ENCODE results near the gene UBE2D4.
"Not testable (repeated sequence)": the region's sequence is repeated elsewhere in the genome, so short reads cannot be mapped to it uniquely, and the experiment has no call there.

The UBE2D4 gene

GRCh38 chr7:43898571-43898970 lies 27.7 kb upstream of the UBE2D4 start:
- H3K27me3 Mint-ChIP-seq, CTCF ChIA-PET, H3K4me3 Mint-ChIP-seq, H3K27ac Mint-ChIP-seq, DNase-seq, H3K9me3 Mint-ChIP-seq, H3K4me1 Mint-ChIP-seq: not testable (repeated sequence)
- H3K36me3 Mint-ChIP-seq: peaks cover 19% of the 10 kb centered on the region

- CTCF ChIA-PET: no interaction called here
- no peaks in the 10 kb centered on the region for H3K9me3 Mint-ChIP-seq
- DNase-seq: no peak
- H3K36me3 Mint-ChIP-seq: no peaks in the 10 kb centered on the region
- peaks cover 27% of the 10 kb centered on the region for H3K4me1 Mint-ChIP-seq
- H3K27me3 Mint-ChIP-seq: no peaks in the 10 kb centered on the region
- no peak overlapping the region for H3K4me3 Mint-ChIP-seq
- H3K27ac Mint-ChIP-seq: peak overlapping the region; percentile 24
These were observed 23.6 kb upstream of the UBE2D4 start for GRCh38 chr7:43902542-43903054.

- DNase-seq: no peak
- no peaks in the 10 kb centered on the region for H3K27me3 Mint-ChIP-seq
- no peaks in the 10 kb centered on the region for H3K9me3 Mint-ChIP-seq
- H3K36me3 Mint-ChIP-seq: no peaks in the 10 kb centered on the region
- peaks cover 27% of the 10 kb centered on the region for H3K4me1 Mint-ChIP-seq
- CTCF ChIA-PET: interaction anchor here (1.2 kb wide), 1 partner anchor 17 kb away, joined by 3 read pairs; no protein-coding TSS in a partner anchor
- peak overlapping the region; percentile 95 for H3K4me3 Mint-ChIP-seq
- H3K27ac Mint-ChIP-seq: no peak overlapping the region
These were observed 21.6 kb upstream of the UBE2D4 start for GRCh38 chr7:43904533-43905208.

- Mint-ChIP-seq H3K27ac (peak overlapping the region; percentile 93), H3K27me3 (no peaks in the 10 kb centered on the region), H3K9me3 (no peaks in the 10 kb centered on the region), H3K4me3 (peak overlapping the region; percentile 95), H3K4me1 (peaks cover 27% of the 10 kb centered on the region), H3K36me3 (peaks cover 2% of the 10 kb centered on the region)
- DNase-seq: no peak
- CTCF ChIA-PET: no interaction called here
These were observed 20.9 kb upstream of the UBE2D4 start for GRCh38 chr7:43905209-43905946.

- Mint-ChIP-seq H3K4me3 (peak overlapping the region; percentile 95), H3K36me3 (peaks cover 2% of the 10 kb centered on the region), H3K9me3 (no peaks in the 10 kb centered on the region), H3K27ac (peak overlapping the region; percentile 93), H3K27me3 (no peaks in the 10 kb centered on the region), H3K4me1 (peaks cover 27% of the 10 kb centered on the region)
- DNase-seq: peak; percentile 43
- CTCF ChIA-PET: no interaction called here
These were observed 20.3 kb upstream of the UBE2D4 start for GRCh38 chr7:43905956-43906330.

GRCh38 chr7:43906331-43907010 lies 19.8 kb upstream of the UBE2D4 start, which contains the start of gene URGCP:
TSS of gene URGCP (minus strand) at chr7:43906596. CDS start at chr7:43906575, 21 bp downstream.
- Mint-ChIP-seq H3K9me3 (no peaks in the 10 kb centered on the region), H3K4me3 (peak within 1 kb of the TSS; percentile 95), H3K27ac (peak within 1 kb of the TSS; percentile 93), H3K36me3 (peaks cover 2% of the 10 kb centered on the region), H3K27me3 (no peaks in the 10 kb centered on the region), H3K4me1 (peaks cover 27% of the 10 kb centered on the region)
- peak; percentile 71 for DNase-seq
- CTCF ChIA-PET: no interaction called here

- Mint-ChIP-seq H3K36me3 (peaks cover 5% of the 10 kb centered on the region), H3K9me3 (no peaks in the 10 kb centered on the region), H3K27me3 (no peaks in the 10 kb centered on the region), H3K4me1 (no peaks in the 10 kb centered on the region), H3K4me3 (no peak overlapping the region), H3K27ac (no peak overlapping the region)
- no peak for DNase-seq
- CTCF ChIA-PET: no interaction called here
These were observed 11.4 kb upstream of the UBE2D4 start for GRCh38 chr7:43914795-43915194.

- Mint-ChIP-seq H3K27ac (no peak overlapping the region), H3K4me3 (no peak overlapping the region), H3K4me1 (no peaks in the 10 kb centered on the region), H3K9me3 (no peaks in the 10 kb centered on the region), H3K27me3 (no peaks in the 10 kb centered on the region), H3K36me3 (peaks cover 3% of the 10 kb centered on the region)
- CTCF ChIA-PET: no interaction called here
- DNase-seq: no peak
These were observed 10.3 kb upstream of the UBE2D4 start for GRCh38 chr7:43915907-43916306.

GRCh38 chr7:43921423-43921822 lies 4.8 kb upstream of the UBE2D4 start:
- Mint-ChIP-seq H3K36me3 (peaks cover 6% of the 10 kb centered on the region), H3K4me1 (peaks cover 13% of the 10 kb centered on the region), H3K27ac (no peak overlapping the region), H3K27me3 (no peaks in the 10 kb centered on the region), H3K4me3 (no peak overlapping the region), H3K9me3 (no peaks in the 10 kb centered on the region)
- no peak for DNase-seq
- CTCF ChIA-PET: no interaction called here

- CTCF ChIA-PET: no interaction called here
- Mint-ChIP-seq H3K36me3 (peaks cover 6% of the 10 kb centered on the region), H3K4me3 (no peak overlapping the region), H3K9me3 (no peaks in the 10 kb centered on the region), H3K4me1 (peaks cover 23% of the 10 kb centered on the region), H3K27me3 (no peaks in the 10 kb centered on the region), H3K27ac (no peak overlapping the region)
- DNase-seq: no peak
These were observed 3.5 kb upstream of the UBE2D4 start for GRCh38 chr7:43922726-43923125.

GRCh38 chr7:43926798-43927123 lies 525 bp downstream of the UBE2D4 start:
- CTCF ChIA-PET: interaction anchor here (0.7 to 1.2 kb wide), 2 partner anchors 17 to 28 kb away, joined by 3 read pairs; no protein-coding TSS in a partner anchor
- H3K9me3 Mint-ChIP-seq: no peaks in the 10 kb centered on the region
- peaks cover 35% of the 10 kb centered on the region for H3K4me1 Mint-ChIP-seq
- peak overlapping the region; percentile 83 for H3K4me3 Mint-ChIP-seq
- H3K36me3 Mint-ChIP-seq: peaks cover 7% of the 10 kb centered on the region
- peak overlapping the region; percentile 98 for H3K27ac Mint-ChIP-seq
- no peaks in the 10 kb centered on the region for H3K27me3 Mint-ChIP-seq
- DNase-seq: no peak

- H3K27ac Mint-ChIP-seq: peak overlapping the region; percentile 85
- H3K4me3 Mint-ChIP-seq: no peak overlapping the region
- DNase-seq: no peak
- H3K9me3 Mint-ChIP-seq: no peaks in the 10 kb centered on the region
- CTCF ChIA-PET: no interaction called here
- no peaks in the 10 kb centered on the region for H3K27me3 Mint-ChIP-seq
- H3K4me1 Mint-ChIP-seq: peaks cover 35% of the 10 kb centered on the region
- peaks cover 7% of the 10 kb centered on the region for H3K36me3 Mint-ChIP-seq
These were observed 1.6 kb downstream of the UBE2D4 start for GRCh38 chr7:43927810-43928209.

GRCh38 chr7:43929529-43930457 lies 3.6 kb downstream of the UBE2D4 start:
- CTCF ChIA-PET: no interaction called here
- H3K4me3 Mint-ChIP-seq: no peak overlapping the region
- DNase-seq: no peak
- H3K36me3 Mint-ChIP-seq: peaks cover 4% of the 10 kb centered on the region
- no peak overlapping the region for H3K27ac Mint-ChIP-seq
- H3K27me3 Mint-ChIP-seq: no peaks in the 10 kb centered on the region
- H3K4me1 Mint-ChIP-seq: peaks cover 30% of the 10 kb centered on the region
- no peaks in the 10 kb centered on the region for H3K9me3 Mint-ChIP-seq

GRCh38 chr7:43931346-43931745 lies 5.1 kb downstream of the UBE2D4 start:
- Mint-ChIP-seq H3K9me3 (no peaks in the 10 kb centered on the region), H3K4me1 (peaks cover 22% of the 10 kb centered on the region), H3K36me3 (peaks cover 4% of the 10 kb centered on the region), H3K27me3 (no peaks in the 10 kb centered on the region), H3K27ac (no peak overlapping the region), H3K4me3 (no peak overlapping the region)
- CTCF ChIA-PET: no interaction called here
- no peak for DNase-seq
